Posterior vena cava (tissue), 2 donors: Measurements from ENCODE around the gene PGAP2. TPM values are rescaled to one million over a fixed set of nuclear protein-coding genes. Genes with fewer than 3 reads are reported as not detected.
"Not testable (repeated sequence)": the region's sequence is repeated elsewhere in the genome, so short reads cannot be mapped to it uniquely, and the experiment has no call there.

Experiments
- DNase-seq: peaks from one replicate; pipeline ENCODE4 v3.0.0-alpha.2; 2020; ENCODE audit warnings: low spot score
- intact Hi-C, 2 donors: fragments of 100-400 bp; cut with DNase I; formaldehyde crosslinking; loops; one replicate each; pipeline versions ENCODE4 v1.14.1 to v1.14.2; 2022 to 2023
- total RNA-seq, 2 donors: library from RNA; stranded (reverse); fragmentation: NEBNext Ultra II Directional; extraction: Animal tissue kit (Norgen Biotek cat#: 25700); gene quantifications; one replicate each; pipeline ENCODE4 v1.2.1, GENCODE V29; 2021
- donor health status: DM: yes; HTN: yes; CAD: no.
- donor health status: DM: yes; HTN: yes; CAD: no.

PGAP2 gene
- total RNA-seq, 2 donors from 2014 or later, result 5.4 to 9.2 TPM

- intact Hi-C loops, result no loop called here
- no peak for DNase-seq
These were observed 37.3 kb downstream of the PGAP2 start for GRCh38 chr11:3845670-3846069.

- DNase-seq, result no peak
- intact Hi-C loops, result loop anchor here in 1 of 2 donors (2.0 kb wide), 1 partner anchor 223 kb away; no protein-coding TSS in a partner anchor
These were observed 41.0 kb downstream of the PGAP2 start for GRCh38 chr11:3849297-3849874.

- intact Hi-C loops, result loop anchor here (5.0 to 10.0 kb wide), 2 partner anchors 121 to 219 kb away; no protein-coding TSS in a partner anchor
- no peak for DNase-seq
These were observed 45.1 kb downstream of the PGAP2 start for GRCh38 chr11:3853545-3853842.

- intact Hi-C loops, result loop anchor here (5.0 to 10.0 kb wide), 2 partner anchors 121 to 218 kb away; no protein-coding TSS in a partner anchor
- no peak for DNase-seq
These were observed 45.7 kb downstream of the PGAP2 start for GRCh38 chr11:3853899-3854659.

DNA sequence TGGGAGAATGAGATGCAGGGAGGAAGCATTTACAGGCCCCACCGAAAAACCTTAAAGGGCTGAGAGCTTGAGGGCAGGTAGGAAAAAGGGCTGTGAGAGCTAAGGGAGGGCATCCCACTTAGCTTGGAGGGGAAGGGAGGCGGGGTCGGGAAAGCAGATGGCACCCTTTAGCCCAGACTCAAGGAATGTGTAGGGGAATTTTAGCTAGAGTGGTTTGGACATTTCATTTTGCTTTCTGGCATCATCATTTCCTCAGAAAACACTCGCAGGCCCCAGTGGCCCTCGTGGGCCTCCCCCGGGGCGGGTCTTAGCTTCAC, 46.3 kb downstream of the PGAP2 start:
- intact Hi-C loops, result loop anchor here (5.0 to 10.0 kb wide), 2 partner anchors 120 to 218 kb away; no protein-coding TSS in a partner anchor

GRCh38 chr11:3854977-3855807, 46.8 kb downstream of the PGAP2 start, which contains the start of gene STIM1:
STIM1 (plus strand) TSS chr11:3855664; CDS start chr11:3856271, 607 bp downstream.
- intact Hi-C loops, result loop anchor here (5.0 to 10.0 kb wide), 2 partner anchors 120 to 217 kb away; no protein-coding TSS in a partner anchor
- peak; percentile 99 for DNase-seq

More for the DNA sequence above, 46.3 kb downstream of the PGAP2 start:
- DNase-seq, result no peak

GRCh38 chr11:3855808-3856491, 47.6 kb downstream of the PGAP2 start:
- intact Hi-C loops, result loop anchor here (10.0 kb wide), 1 partner anchor 119 kb away; no protein-coding TSS in a partner anchor
- DNase-seq, result peak; percentile 89

GRCh38 chr11:3856856-3857553, 48.6 kb downstream of the PGAP2 start:
- intact Hi-C loops, result loop anchor here (10.0 kb wide), 1 partner anchor 118 kb away; no protein-coding TSS in a partner anchor
- no peak for DNase-seq

- intact Hi-C loops, result loop anchor here (10.0 kb wide), 1 partner anchor 117 kb away; no protein-coding TSS in a partner anchor
- no peak for DNase-seq
These were observed 49.3 kb downstream of the PGAP2 start for GRCh38 chr11:3857628-3858027.

DNA sequence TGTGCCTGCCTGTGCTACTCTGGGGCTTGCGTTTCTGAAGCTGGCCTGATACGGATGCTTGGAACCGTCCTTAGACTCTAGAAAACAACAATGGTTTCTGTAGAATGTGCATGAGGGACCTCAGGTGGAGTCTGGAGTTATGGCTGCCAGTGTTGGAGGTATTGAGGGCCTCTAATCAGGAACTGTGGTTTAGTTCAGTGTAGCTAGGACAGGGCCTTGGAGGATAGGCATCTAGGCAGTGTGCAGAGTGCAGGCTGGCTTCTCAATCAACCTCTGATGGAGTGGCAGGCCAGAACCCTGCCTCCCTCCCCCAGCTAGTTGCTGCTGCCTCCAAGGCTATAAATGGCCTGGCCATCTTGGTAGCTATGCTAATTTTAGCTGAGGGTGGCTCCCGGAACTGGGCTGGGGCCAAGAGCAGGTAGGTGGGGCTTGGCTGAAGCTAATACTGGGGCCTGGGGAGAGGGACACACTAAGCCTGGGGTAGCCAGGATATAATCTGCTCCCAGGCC, 51.1 kb downstream of the PGAP2 start:
- no peak for DNase-seq
- intact Hi-C loops, result loop anchor here (10.0 kb wide), 1 partner anchor 115 kb away; no protein-coding TSS in a partner anchor

GRCh38 chr11:3860375-3860774, 52.0 kb downstream of the PGAP2 start:
- no peak for DNase-seq
- intact Hi-C loops, result no loop called here

DNA sequence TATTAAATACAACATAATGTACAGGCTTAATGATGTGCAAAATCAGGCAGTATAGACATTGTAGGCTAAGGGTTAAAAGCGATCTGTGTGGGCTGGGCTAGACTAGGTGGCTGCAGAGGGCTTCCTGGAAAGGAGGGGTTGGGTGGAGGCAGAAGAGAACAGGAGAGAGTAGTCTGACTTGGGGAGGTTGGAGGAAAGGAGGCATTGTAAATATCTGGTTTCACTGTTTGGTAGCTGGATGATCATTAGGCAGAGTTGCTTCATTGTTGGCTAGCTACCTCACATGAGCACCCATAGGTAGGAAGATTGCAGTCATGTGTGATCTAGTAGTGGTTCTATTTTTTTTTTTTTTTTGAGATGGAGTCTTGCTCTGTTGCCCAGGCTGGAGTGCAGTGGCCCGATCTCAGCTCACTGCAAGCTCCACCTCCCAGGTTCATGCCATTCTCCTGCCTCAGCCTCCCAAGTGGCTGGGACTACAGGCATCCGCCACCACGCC, 52.6 kb downstream of the PGAP2 start:
- intact Hi-C loops, result not testable (repeated sequence)

GRCh38 chr11:3861683-3862082, 53.3 kb downstream of the PGAP2 start:
- intact Hi-C loops, result no loop called here
- DNase-seq, result no peak

More for the DNA sequence above, 52.6 kb downstream of the PGAP2 start:
- DNase-seq, result not testable (repeated sequence)

- intact Hi-C loops, result no loop called here
- DNase-seq, result no peak
These were observed 57.2 kb downstream of the PGAP2 start for GRCh38 chr11:3865388-3866193.

DNA sequence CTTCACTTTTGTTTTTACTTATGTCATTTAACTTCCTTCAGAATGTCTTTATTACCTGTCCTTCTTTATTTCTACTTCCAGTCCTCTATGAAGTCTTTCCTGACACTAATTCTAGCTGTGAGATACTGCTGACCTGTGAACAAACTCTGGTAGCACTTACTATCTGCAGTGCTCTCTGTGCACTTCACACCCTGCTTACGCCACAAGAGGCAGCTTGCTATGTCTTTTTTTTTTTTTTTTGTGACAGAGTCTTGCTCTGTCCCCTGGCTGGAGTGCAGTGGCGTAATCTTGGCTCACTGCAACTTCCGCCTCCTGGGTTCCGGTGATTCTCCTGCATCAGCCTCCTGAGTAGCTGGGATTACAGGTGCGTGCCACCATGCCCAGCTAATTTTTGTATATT, 57.8 kb downstream of the PGAP2 start:
- DNase-seq, result no peak
- intact Hi-C loops, result no loop called here

DNA sequence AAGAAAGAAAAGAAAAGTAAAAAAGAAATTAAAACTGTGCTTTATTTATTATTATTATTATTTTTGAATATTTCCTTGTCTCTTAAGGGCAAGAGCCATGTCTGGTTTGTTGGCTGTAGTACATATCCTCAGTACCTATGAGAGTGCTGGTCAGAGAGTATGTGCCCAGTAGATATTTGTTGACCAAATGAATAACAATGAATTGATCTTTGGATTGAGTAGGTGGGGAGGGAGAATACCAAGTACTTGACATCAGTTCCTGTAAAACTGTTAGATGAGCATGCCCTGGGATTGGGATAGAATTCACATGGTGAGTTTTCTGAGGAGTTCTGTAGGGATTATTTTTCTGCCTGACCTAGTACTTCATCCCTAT, 58.5 kb downstream of the PGAP2 start:
- intact Hi-C loops, result no loop called here
- no peak for DNase-seq
